Lower lobe of right lung (tissue), 2 donors: ENCODE results near the gene HRH4. TPM values are rescaled to one million over a fixed set of nuclear protein-coding genes. Genes with fewer than 3 reads are reported as not detected.

Source experiments
- ATAC-seq, 2 donors: fragments of 200-7000 bp; cut with Tn5 transposase; one replicate each; pipeline ENCODE4 v1.9.1; 2020 to 2022; ENCODE audit warnings: mild to moderate bottlenecking in 2 of 2, moderate library complexity in 2 of 2
- DNase-seq: peaks from one replicate; pipeline ENCODE4 v3.0.0-alpha.2; 2020
- H3K27ac ChIP-seq: fragments of 200-600 bp; one replicate; pipeline ENCODE4 v1.8.0; 2022
- H3K27me3 ChIP-seq: fragments of 200-600 bp; one replicate; pipeline ENCODE4 v1.8.0; 2022; ENCODE audit warnings: low read depth
- H3K36me3 ChIP-seq: fragments of 200-600 bp; one replicate; pipeline ENCODE4 v1.8.0; 2022; ENCODE audit warnings: mild to moderate bottlenecking
- H3K4me1 ChIP-seq: fragments of 200-600 bp; one replicate; pipeline ENCODE4 v1.8.0; 2022
- H3K4me3 ChIP-seq: fragments of 200-600 bp; one replicate; pipeline ENCODE4 v1.8.0; 2022; ENCODE audit warnings: mild to moderate bottlenecking
- H3K9me3 ChIP-seq: fragments of 200-600 bp; one replicate; pipeline ENCODE4 v1.8.0; 2022
- CTCF ChIP-seq: fragments of 200-600 bp; IDR thresholded peaks from one replicate; pipeline ENCODE4 v1.8.0; 2022; ENCODE audit warnings: antibody characterized with exemption, mild to moderate bottlenecking
- intact Hi-C: fragments of 100-400 bp; cut with DNase I; formaldehyde crosslinking; loops from one replicate; pipeline ENCODE4 v1.11.0; 2022
- total RNA-seq: library from RNA; stranded (reverse); fragmentation: NEBNext Ultra II Directional; extraction: Animal tissue kit (Norgen Biotek cat#: 25700); gene quantifications from one replicate; pipeline ENCODE4 v1.2.1, GENCODE V29; 2021
- donor health status: DM: no; HTN: yes; CAD: no; lungs with severe emphysema.

HRH4 gene
- total RNA-seq, 1 donor from 2014 or later: 2.0 TPM

- peaks cover 17% of the 10 kb centered on the region for H3K4me1 ChIP-seq
- TF ChIP-seq CTCF: no peak
- no peaks in the 10 kb centered on the region for H3K9me3 ChIP-seq
- no peak overlapping the region for H3K4me3 ChIP-seq
- no peak for DNase-seq
- intact Hi-C loops: no loop called here
- H3K27me3 ChIP-seq: peaks cover 5% of the 10 kb centered on the region
- H3K36me3 ChIP-seq: peaks cover 19% of the 10 kb centered on the region
- no peak overlapping the region for H3K27ac ChIP-seq
- ATAC-seq: no peak
Measured at GRCh38 chr18:24429188-24429587, 31.2 kb upstream of the HRH4 start.

GRCh38 chr18:24432618-24433017 is 27.8 kb upstream of the HRH4 start:
- H3K36me3 ChIP-seq: peaks cover 36% of the 10 kb centered on the region
- TF ChIP-seq CTCF: no peak
- no peak overlapping the region for H3K4me3 ChIP-seq
- no peaks in the 10 kb centered on the region for H3K27me3 ChIP-seq
- H3K9me3 ChIP-seq: no peaks in the 10 kb centered on the region
- H3K27ac ChIP-seq: no peak overlapping the region
- DNase-seq: no peak
- H3K4me1 ChIP-seq: peaks cover 11% of the 10 kb centered on the region
- ATAC-seq: no peak
- intact Hi-C loops: no loop called here

GRCh38 chr18:24436939-24437338 is 23.5 kb upstream of the HRH4 start:
- H3K36me3 ChIP-seq: peaks cover 59% of the 10 kb centered on the region
- H3K9me3 ChIP-seq: no peaks in the 10 kb centered on the region
- TF ChIP-seq CTCF: no peak
- no peak for ATAC-seq
- no peak overlapping the region for H3K27ac ChIP-seq
- no peak for DNase-seq
- H3K27me3 ChIP-seq: no peaks in the 10 kb centered on the region
- intact Hi-C loops: no loop called here
- no peaks in the 10 kb centered on the region for H3K4me1 ChIP-seq
- no peak overlapping the region for H3K4me3 ChIP-seq

- no peak overlapping the region for H3K27ac ChIP-seq
- ATAC-seq: no peak
- intact Hi-C loops: no loop called here
- H3K36me3 ChIP-seq: peaks cover 85% of the 10 kb centered on the region
- no peaks in the 10 kb centered on the region for H3K9me3 ChIP-seq
- no peak for DNase-seq
- no peak for TF ChIP-seq CTCF
- no peaks in the 10 kb centered on the region for H3K4me1 ChIP-seq
- H3K4me3 ChIP-seq: no peak overlapping the region
- H3K27me3 ChIP-seq: no peaks in the 10 kb centered on the region
Measured at GRCh38 chr18:24443870-24444269, 16.6 kb upstream of the HRH4 start.

GRCh38 chr18:24446453-24446852 is 14.0 kb upstream of the HRH4 start:
- no peak for ATAC-seq
- TF ChIP-seq CTCF: no peak
- H3K9me3 ChIP-seq: no peaks in the 10 kb centered on the region
- peaks cover 89% of the 10 kb centered on the region for H3K36me3 ChIP-seq
- DNase-seq: no peak
- H3K27me3 ChIP-seq: no peaks in the 10 kb centered on the region
- intact Hi-C loops: no loop called here
- H3K4me1 ChIP-seq: no peaks in the 10 kb centered on the region
- no peak overlapping the region for H3K27ac ChIP-seq
- H3K4me3 ChIP-seq: no peak overlapping the region

- no peak for TF ChIP-seq CTCF
- no peak for DNase-seq
- no peaks in the 10 kb centered on the region for H3K9me3 ChIP-seq
- no peak overlapping the region for H3K27ac ChIP-seq
- ATAC-seq: no peak
- no peaks in the 10 kb centered on the region for H3K4me1 ChIP-seq
- H3K36me3 ChIP-seq: peaks cover 88% of the 10 kb centered on the region
- no peaks in the 10 kb centered on the region for H3K27me3 ChIP-seq
- H3K4me3 ChIP-seq: no peak overlapping the region
- intact Hi-C loops: no loop called here
Measured at GRCh38 chr18:24446953-24447538, 13.4 kb upstream of the HRH4 start.
